RKO (cell line): Measurements from ENCODE around the gene GAB2.

Experiments used
- DNase-seq: peaks from one replicate; pipeline ENCODE4 v3.0.0-alpha.2; 2016; ENCODE audit warnings: low spot score

Gene GAB2

DNA sequence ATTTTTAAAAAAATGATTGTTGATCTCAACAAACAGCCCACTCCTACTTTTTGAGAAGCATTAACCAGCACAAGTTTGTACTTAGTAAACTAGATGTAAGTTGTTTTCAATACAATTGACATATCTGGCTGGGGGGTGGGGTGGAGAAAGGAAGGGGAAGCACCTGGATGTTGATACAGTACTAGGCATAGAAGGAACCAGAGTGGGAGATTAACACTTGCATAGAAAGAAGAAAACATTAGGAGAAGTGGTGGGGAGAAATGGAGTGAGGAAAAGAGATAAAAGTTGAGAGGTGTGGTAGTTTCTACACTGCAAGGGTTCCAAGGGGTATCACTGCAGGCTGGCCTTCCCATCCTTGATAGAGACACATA is 10.6 kb upstream of the GAB2 start:
- no peak for DNase-seq

DNA sequence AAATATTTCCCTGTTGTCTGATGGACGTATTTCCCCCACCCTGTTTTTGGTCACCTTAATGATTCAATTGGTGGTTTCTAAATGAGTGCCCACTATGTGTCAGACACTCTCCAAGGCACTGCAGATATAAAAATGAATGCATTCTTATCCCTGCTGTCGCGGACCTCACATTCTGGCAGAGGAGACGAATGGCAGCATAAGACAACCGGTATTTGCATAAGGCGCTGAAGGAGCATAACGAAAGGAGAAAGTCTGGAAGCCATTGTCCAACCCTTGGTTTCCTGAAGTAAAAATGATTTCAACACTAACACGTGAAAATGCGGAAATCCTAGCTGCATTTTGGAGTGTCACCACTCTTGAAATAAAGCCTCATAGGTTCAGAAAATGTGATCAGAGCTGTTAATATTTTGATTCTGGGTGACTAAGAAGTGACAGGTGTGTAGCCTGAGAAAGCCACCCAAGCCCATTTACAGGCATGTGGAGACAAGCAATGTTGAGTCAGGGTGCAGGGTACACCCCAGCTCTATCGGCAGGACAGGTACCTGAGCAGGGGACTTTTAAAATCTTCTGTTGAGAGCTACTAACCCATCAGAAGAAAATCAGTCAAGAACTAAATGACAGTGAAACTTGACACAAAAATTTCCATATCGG is 10.1 kb upstream of the GAB2 start:
- no peak for DNase-seq

DNA sequence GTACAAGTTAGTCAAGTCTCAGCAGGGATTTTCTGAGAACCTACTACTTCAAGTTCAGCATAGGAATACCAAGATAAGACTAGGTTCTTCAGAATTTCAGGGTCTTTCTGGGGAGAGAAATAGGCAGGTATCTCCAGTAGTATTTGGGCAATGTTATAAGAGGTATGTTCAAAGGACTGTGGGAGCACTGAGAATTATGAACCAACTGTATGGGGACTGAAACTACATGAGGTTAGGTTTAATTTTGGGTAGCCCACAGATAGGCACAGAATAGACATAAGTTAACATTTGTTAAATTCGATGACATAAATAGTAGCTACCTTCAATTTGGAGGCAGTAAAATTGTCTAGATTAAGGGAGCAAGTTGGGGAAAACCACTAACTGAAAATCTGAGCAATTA is 9.2 kb upstream of the GAB2 start:
- DNase-seq, result no peak

DNA sequence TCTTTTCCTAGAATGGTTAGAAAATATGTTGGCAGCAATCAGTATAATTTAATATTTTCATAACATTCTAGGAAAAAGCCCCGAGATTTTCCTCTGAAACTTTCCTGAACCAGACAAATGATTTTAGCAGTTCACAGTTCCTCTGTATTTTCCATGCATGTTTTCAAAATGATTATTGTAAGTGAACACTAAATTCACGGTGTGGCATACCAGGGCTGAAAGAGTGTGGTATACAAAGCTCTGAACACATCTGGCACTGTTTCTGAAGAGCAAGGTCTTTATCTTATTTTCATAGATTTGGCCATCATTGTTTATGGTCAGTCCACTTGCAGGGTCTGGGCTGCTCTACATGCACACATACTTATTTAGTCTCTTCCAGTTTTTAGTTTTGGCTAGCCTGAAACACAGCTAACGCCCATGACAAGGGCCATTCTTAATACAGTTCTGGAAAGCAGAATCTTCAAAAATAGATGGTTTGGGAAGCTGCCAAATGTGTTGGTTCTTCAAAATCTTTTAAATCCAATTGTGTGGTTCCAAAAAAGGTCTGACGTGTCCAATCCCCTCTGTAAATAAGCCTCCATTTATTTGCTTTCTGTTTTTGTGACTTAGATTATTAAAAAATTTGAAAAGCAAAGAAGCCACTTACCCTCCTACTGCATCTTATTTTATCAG is 7.9 kb upstream of the GAB2 start:
- DNase-seq, result no peak

DNA sequence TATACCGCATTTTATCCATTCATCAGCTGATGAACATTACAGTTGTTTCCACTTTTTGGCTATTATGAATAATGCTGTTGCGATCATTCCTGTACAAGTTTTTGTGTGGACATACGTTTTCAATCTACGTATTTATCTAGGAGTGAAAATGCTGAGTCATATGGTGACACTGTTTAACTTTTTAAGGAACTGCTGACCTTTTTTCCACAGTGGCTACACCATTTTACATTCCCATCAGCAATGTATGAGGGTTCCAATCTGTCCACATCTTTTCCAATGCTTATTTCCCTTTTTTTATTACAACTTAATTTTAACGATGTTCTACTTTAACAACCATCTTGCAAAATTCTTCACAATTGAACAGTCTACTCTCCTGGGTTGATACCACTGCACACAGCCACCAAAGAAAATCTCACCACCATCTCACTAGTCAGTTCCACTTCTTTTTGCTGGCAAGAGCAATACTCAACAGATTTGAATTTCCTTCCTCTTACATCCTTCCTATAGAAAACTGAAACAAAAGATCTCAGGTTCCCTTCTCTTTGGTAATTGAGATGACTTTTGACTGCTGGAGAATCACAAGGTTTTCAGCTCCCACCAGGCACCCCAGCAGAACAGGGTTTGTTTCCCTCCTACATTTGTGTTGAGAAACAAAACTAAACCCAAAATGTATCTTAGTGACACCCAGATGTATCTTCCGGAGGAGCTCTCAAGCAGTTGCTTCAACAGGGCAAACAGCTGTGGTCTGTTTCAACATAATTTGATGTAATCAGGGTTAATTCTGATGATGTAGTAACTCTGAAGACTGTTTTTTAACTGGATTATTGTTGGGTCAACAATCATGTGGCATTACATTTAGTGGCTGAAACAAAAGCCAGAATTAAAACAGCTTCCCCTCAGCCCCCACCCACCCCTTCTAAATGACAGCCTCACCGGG is 7.0 kb upstream of the GAB2 start:
- DNase-seq, result no peak

DNA sequence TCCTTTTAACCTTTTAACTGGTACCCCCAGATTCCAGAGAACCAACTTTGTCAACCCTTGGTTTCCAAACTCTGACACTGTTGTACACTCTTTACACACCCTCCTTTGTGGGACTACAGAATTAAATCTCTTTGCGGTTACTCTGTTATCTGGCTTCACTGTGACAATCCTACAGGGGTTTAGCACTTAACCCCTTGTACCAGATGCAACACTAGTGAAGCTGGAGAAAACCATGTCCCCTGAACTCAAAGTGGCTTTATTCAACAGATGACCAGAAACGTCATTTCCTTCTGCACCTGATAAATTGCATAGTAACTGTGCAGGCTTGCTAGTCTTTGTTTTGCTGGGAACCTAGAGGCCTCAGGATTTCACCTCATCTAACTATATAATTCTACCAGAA is 5.6 kb upstream of the GAB2 start:
- DNase-seq, result no peak

DNA sequence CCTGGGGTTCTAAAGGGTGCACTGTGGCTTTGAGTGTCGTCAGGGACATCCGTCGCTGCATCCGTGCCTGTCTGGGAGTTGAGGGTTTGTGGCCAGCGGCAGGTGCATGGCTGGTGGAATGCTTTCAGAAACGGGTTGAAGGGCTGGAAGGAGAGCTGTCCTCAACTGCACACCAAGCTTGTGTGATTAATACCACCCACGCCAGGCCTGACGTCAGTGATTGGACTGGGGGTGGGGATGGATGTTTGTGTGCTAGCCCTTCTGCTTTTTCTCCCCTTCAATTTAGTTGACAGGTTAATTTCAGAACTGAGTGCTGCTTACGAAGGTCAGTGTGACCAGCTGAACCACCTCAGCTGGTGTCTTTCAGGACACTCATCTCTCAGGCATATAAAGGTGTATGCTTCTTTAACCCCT is 3.2 kb upstream of the GAB2 start:
- no peak for DNase-seq

DNA sequence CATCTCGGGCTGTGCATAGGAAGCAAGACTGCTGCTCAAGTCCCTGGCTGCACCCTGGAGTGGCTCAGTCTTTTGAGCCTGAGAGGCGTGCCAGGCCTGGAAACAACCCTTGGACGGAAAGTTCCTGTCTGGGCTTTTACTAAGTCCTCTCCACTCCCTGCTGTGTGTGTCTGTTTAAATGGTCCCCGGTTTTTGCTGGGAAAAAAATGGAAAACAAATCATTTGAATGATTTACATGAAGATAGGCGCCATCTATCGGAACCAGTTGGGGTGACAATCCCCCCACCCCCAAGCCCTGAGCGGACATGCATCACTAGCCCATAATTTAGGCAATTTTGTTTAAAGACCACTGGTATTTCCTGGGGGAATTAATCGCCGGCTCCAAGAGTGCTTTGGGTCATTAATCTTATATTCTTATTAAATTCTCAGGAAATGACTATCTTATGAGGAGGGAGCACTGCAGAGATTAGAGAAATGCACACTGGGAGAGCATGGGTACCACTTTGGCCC is 2.7 kb upstream of the GAB2 start:
- DNase-seq, result peak; percentile 68

DNA sequence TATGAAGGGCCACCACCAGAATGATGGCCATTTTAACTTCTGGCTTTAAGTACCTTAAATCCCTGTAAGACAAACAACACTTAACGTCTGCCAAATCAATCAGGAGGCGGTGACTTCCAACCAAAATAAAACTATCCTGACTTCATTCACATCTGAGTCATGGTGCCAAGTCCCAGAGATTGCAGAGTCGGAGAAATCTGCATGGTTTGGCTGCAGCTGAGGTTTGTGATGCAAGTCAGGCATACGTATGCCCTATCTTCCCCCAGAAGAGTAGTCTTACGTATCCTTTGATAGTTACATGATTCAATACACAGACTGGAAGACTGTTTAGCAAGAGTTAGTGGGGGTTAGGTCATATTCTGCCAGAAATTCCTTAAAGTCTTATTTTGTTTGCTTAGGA is 1.7 kb upstream of the GAB2 start:
- DNase-seq, result peak; percentile 47

DNA sequence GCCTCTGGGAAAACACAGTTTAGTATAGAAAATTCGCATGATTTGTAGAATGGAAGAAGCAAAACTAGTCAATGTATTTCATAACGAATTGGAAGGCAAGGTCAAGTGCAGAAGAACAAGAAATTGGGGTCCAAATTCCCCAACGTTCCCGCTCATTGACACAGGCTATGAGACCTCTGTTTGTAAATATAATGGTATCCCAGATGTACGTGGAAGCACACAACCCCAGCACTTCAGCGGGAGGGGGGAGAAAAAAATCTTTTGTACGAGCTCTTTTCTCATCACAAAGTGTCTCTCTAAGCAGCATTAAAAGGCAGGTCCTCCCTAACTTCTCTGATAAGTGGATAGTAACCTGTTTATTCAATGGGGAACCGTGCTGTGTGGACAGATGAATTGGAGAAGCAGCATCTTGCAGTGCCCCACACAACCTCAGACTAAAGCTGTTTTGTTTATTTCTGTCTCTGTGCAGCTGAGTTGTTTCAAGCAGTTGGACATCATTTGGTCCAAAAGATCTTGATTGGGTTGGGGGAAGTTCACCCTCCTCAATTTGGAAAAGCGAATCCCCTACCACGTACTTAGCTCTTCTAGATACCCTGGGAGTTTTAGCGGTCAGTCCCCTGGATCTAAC is 1.1 kb upstream of the GAB2 start:
- no peak for DNase-seq

DNA sequence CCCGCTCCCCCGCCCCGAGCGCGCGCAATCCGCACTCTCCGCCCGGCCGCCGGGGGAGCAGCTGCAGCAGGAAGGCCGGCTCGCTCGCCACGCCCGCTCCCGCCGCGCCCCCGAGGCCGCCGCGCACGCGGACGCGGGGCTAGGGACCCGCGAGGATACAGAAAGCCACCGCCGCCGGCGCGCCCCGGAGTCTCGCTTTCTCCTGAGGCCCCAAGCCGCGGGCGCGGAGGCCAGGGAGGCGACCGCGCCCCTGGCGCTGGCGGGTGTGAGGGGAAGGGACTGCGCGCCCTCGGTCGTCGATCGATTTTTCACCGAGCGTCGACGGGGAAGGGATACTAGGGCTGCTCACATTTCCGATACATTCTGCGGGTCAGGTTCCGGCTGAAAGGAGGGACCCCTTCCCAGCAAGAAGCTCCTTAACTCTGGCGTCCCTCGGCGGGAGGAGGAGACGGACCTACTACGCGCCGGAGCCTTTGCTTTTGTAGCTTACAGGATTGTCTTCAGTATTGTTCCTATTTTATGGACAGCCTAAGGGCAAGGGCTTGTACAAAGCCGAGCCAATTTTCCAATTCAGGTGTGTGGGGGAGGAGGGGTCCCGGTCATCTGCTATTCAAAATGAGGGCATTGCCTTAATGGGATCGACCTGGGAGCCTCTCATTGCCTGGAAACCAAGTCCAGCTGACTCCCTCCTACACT is 416 bp upstream of the GAB2 start:
- peak; percentile 81 for DNase-seq

DNA sequence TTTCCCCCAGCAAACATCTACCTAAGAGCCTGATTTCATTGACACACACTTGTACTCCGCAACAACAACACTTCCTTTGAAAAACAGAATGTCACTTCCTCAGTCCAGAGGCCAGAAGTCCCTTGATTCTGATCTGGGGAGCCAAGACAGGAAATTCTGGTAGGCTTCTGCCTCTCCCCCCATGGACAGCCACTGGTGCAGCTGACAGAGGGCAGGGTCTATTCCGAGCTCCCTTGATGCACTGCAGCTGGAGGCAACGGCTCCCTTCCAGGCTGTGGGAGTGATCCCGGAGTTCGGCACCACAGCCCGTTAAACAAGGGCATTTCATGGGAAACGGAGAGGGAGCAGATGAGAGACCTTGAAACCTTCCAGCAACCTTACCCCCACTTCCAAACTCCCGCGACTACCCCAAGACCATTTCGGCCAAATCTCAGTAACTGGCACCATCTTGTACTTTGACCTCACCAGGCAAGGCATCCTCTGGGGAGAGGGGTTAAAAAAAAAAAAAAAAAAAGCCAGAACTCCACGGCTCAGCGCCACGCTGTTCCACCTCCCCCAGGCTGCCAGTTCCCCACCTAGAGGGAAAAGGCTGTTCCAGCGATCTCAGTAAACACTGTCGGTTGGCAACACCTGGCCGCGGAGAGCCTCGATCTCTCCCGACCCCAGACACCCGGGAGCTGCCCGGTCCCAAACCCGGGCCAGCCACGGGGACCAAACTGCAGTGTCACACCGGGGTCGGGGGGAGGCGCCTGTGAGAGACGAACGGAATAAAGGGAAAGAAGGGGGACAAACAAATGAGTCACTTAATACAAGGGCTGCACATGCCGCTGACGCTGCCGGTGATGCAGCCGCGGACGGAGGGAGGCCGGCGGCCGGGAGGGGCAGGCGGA is 1.1 kb downstream of the GAB2 start:
- DNase-seq, result peak; percentile 95

DNA sequence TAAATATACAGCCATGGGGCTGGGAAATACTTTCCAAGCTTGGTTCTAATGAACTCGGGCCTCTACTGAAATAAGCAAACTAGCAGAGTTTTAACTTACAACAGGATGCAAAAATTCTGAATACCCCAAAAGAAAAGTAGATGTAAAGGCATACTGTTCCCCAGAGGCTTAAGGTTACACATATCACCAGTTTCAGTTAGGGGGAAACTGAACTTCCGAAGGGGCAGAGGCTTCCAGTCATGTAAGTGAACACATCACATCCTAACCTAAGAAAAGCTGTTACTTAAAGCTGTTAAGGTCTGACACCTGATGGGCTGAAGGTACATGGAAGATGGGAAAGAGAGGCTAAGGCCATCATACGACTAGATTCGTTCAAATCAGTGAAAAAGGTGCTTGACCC is 2.3 kb downstream of the GAB2 start:
- no peak for DNase-seq

DNA sequence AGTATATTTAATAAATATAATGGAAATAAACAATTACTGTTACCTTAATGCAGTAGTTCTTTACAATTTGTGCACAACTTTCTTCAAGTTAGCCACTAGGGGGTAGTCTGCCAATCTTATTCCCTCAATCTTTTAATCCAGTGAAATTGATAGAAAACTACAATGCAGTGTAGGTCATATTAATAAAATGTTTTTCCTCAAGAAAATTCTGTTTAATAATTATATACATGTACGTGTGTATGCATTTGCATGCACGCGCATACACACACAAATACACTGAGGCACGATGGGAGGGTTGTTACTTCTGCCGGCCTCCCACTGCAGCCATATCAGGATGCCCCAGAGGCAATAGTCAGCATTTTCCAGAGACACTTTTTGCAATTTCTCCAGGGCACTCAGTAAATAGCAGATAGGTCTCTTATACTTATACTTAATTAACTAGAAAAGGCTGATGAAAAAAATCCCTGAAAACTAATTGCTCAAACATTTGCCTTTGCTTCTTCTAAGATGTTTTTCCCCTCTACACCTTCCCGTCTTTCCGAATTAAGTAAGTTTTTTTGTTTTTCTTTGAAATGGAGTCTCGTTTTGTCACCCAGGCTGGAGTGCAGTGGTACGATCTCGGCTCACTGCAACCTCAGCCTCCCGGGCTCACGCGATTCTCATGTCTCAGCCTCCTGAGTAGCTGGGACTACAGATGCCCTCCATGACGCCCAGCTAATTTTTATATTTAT is 3.1 kb downstream of the GAB2 start:
- DNase-seq, result peak; percentile 48

DNA sequence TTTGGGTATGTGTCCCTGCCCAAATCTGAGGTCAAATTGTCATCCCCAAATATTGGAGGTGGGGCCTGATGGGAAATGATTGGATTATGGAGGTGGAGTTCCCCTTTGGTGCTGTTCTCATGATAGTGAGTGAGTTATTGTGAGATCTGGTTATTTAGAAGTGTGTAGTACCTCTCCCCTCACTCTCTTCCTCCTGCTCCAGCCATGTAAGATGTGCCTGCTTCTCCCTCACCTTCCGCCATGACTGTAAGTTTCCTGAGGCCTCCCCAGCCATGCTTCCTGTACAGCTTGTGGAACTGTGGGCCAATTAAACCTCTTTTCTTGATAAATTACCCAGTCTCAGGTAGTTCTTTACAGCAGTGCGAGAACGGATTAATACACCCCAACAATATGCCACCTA is 9.0 kb downstream of the GAB2 start:
- no peak for DNase-seq

DNA sequence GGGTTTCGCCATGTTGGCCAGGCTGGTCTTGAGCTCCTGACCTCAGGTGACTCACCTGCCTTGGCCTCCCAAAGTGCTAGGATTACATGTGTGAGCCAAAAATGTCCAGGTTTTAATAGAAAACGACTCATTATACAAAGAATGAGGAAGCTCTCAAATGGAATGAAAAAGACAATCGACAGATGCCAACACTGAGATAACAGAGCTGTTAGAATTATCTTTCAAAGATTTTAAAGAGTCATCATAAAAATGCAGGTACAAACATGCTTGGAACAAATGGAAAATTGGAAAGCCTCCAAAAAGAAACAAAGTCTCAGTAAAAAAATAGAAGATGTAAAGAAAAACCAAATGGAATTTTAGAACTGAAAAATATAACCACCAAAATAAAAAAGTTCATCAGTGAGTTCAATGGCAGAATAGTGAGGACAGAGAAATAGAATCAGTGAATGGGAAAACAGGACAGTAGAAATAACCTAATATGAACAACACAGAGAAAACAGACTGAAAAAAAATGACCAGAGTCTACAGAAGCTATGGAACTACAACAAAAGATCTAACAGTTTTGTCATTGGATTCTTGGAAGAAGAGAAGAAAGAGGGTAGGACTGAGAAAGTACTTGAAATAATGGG is 10.9 kb downstream of the GAB2 start:
- no peak for DNase-seq

DNA sequence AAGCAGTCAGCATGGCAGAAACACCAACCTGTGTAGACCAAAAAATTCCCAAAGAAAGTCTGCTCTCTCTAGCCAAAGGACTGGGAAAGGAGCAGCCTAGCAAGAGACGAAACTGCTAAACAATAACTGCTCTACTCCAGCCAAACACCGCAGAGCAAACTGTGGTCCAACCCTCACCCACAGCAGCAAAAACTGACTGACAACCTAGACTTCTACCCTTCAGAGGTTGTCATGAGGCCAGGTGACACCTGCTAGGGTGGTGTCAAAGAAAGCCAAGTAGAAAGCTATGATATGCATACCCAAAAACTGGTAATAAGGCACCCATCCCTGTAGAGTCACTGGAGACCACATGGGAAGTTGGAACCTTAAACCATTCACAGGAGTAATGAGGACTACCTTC is 11.8 kb downstream of the GAB2 start:
- DNase-seq, result no peak

DNA sequence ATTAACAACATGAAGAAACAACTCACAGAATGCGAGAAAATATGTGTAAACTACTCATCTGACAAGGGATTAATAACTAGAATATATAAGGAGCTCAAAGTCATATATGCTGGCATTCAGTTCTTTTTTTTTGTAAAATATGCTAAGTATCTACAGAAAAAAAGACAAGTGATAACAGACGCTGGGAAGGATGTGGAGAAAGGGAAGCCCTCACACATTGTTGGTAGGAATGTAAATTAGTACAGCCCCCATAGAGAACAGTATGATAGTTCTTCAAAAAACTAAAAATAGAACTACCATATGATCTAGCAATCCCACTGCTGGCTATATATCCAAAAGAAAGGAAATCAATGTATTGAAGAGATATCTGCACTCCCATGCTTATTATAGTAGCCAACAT is 13.8 kb downstream of the GAB2 start:
- no peak for DNase-seq

DNA sequence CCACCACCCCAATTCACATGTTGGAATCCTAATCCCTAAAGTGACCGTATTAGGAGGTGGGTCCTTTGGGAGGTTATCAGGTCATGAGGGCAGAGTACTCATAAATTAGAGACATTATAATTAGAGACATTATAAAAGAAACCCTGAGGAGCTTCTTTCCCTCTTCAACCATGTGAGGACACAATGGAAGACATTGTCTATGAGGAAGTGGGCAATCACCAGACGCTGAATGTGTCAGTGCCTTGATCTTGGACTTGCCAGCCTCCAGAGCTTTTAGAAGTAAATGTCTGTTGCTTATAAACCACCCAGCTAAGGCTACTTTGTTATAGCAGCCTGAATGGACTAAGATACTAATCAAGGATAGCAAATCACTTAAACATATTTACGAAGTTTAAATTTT is 14.8 kb downstream of the GAB2 start:
- no peak for DNase-seq

DNA sequence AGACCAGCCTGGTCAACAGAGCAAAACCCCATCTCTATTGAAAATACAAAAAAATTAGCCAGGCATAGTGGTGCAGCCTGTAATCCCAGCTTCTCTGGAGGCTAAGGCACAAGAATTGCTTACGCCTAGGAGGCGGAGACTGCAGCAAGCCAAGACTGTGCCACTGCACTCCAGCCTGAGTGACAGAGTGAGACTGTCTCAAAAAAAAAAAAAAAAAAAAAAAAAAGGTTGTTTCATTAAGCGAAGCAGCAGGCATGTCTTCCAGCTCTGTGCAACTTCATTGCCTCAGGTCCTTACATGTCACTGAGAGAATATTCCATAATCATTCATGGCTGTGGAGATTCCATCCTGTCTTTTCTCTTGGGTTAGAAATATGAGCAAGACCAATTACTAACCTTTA is 16.9 kb downstream of the GAB2 start:
- no peak for DNase-seq
